HG03025 (cell line): Measurements from ENCODE around the gene TBL1X.
A peak's percentile ranks its signal among the peaks of the same experiment; 100 is the strongest.
"Not testable (repeated sequence)": the region's sequence is repeated elsewhere in the genome, so short reads cannot be mapped to it uniquely, and the experiment has no call there.

Experiments
- ATAC-seq: cut with Tn5 transposase; IDR thresholded peaks from one replicate; pipeline ENCODE4 v1.9.1; 2021; ENCODE audit warnings: mild to moderate bottlenecking, moderate library complexity; ENCODE audit not compliant: unreplicated experiment, low FRiP score

The TBL1X gene

GRCh38 chrX:9458516-9459078 lies 6.3 kb upstream of the TBL1X start:
- ATAC-seq, result no peak

DNA sequence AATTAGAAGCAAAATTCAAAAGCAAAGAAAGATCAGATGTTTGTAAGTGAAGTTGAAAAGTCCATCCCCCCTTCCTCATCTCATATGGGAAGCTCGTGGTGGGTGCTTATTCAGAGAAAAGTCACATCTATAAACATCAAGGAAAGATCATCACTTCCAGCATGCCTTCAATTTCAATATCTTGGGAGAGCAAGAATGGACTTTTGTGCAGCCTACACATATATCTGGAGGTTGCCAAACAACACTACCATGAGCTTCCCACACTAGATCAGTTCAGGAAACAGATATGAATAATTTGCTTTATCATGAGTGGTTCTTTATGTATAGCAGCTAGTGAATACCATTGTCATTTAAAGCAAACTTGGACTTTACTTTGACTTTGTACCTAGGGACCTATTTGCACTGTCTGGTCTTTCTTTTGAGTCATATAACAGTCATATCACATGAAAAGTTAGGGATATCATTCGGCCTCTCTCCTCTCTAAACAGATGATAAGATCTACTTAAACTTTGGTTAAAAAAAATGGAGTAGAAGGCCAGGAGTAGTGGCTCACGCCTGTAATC lies 5.6 kb upstream of the TBL1X start:
- no peak for ATAC-seq

GRCh38 chrX:9461087-9461486 lies 3.8 kb upstream of the TBL1X start:
- ATAC-seq, result no peak

DNA sequence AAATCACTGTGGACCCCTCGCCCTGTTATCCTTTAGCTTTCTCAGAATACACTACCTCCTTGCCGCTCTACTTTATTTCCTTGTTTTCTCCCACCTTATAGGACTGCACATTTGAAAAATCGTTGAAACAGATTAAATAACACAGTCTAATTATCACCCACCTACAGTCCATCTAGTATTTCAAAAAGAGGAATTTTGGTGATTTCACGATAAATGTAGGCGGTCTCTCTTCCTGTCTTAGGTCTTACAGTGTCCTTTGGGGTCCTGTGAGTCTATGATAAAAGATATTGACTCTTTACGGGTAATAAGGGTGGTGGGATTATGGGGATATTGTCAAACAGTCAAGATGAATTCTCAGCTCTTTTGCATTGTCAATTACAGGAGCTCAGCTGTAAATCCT lies 2.4 kb upstream of the TBL1X start:
- ATAC-seq, result no peak

DNA sequence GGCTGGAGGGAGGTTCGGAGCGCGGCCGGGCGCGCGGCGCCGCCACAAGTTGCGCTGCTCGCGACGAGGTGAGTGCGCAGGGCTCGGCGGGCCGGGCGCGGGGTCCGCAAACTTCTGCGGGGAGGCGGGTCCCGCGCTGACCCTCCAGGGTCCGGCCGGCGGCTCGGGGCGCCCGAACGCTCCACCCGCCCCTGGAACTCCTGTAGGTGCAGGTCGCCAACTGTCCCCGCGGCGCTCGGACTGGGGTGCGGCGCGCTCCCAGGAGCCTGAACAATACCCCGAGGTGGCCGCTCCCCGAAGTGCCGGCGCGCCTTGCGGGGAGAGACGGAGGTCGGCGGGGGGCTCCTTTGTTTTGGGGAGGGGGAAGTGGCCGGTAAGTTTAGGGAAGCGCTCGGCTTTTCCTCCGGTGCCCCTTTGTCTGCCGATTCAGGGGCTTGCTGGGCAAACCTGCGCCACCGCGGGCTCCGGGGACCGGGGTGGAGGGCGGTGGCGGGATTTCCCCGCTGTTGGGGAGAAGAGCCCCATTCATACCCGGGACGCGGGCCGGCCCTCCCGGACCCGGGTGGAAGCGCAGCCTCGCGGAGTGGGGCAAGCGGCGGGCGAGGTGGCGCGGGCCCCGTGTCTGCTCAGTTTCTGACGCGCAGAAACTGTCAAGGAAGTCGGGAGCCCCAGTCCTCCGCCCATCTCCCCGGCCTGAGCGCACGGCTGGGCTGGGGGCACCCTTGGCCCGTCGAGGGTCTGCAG lies 694 bp downstream of the TBL1X start:
- ATAC-seq, result peak; percentile 25

- peak; percentile 17 for ATAC-seq
Measured at GRCh38 chrX:9466124-9466495, 1.3 kb downstream of the TBL1X start.

DNA sequence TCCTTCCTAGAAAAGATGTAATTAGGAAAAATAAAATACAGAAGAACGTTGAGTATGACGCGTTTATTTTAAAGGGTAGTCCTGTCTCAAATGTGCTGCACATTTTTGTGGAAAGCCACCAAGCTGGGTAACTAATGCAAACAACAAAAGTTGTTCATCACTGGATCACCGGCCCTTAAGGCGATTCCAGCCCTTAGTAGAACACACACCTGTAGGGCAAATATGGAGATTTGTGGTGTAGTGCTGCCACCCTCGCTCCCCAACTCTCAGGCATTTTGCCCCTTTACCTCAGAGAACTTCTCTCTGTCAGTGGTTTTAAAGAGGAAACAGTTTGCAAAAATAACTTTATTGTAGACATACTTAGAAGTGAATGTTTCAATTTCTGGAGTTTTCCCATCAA lies 1.9 kb downstream of the TBL1X start:
- ATAC-seq, result no peak

DNA sequence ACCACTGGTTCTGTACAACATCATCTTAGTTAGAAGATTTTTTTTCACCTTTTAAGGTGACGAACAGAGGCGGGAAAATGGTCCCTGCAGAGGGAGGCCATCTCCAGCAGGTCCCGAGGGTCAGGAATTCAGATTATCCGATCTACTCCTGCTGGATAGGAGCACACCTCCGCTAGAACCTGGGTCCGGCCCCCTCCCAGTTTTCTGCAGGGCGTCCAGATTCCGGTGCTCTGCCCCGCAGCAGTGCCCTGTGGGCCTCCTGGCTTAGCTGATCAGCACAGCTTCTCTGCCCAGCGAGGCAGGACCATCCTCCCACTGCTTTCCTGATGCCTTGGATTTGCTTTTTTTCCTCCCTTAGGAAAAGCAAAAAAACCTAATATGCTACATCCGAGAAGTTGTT lies 2.3 kb downstream of the TBL1X start:
- ATAC-seq, result no peak

- no peak for ATAC-seq
Measured at GRCh38 chrX:9467751-9468150, 2.9 kb downstream of the TBL1X start.

DNA sequence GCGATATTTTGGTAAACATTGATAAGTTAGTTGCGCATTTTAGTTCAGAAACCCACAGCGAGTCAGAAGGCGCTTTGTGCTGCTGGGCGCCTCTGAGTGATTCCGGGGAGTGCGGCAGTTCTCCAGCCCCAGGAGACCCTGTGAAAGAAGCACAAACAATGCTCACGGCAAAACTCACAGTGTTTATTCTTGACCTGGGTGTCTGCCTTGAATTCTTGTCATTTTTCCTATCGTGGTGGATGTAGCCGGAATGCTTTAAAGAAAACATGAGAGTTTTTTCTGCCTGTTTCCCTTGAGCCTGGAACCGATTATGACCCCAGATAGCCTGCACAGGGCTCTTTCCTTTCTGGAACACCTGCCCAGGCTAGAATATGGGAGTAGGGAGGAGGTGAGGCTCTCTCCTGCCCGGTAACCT lies 6.7 kb downstream of the TBL1X start:
- ATAC-seq, result no peak

- no peak for ATAC-seq
Measured at GRCh38 chrX:9473708-9474107, 8.8 kb downstream of the TBL1X start.

DNA sequence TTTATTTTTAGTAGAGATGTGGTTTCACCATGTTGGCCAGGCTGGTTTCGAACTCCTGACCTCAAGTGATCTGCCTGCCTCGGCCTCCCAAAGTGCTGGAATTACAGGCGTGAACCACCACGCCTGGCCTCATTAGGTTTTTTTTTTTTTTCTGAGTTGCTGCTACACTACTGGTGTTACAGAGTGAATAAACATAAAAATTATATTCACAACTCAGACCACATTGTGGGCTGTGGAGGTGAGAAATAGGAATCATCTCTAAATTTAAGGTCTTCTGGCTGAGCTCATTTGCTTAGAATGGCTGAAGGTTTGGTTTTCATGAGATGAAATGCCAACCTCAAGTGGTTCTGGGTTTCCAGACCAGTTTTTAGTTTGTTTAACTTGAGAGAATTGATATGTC lies 10.6 kb downstream of the TBL1X start:
- ATAC-seq, result not testable (repeated sequence)

GRCh38 chrX:9475984-9476383 lies 11.1 kb downstream of the TBL1X start:
- no peak for ATAC-seq

- ATAC-seq, result no peak
Measured at GRCh38 chrX:9476810-9477575, 12.1 kb downstream of the TBL1X start.

GRCh38 chrX:9482408-9482807 lies 17.6 kb downstream of the TBL1X start:
- no peak for ATAC-seq

DNA sequence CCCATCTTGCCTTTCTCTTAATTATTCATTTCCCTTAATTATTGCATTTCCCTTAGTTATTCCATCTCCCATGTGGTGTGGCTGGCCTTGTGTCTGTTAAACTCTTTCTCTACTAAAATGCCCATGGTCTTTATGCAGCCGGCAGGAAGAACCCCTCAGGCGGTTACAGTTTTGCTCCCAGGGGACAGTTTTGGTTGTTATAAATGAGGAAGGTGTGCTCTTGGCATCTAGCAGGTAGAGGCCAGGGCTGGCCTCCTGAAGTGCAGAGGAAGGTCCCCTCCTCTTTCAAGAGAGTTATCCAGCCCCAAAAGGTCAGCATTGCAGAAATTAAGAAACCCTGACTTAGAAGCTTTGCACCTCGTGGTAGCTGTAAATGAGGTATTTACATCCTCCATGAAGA lies 18.0 kb downstream of the TBL1X start:
- no peak for ATAC-seq

- no peak for ATAC-seq
Measured at GRCh38 chrX:9483376-9483775, 18.5 kb downstream of the TBL1X start.

- ATAC-seq, result no peak
Measured at GRCh38 chrX:9486786-9487387, 22.0 kb downstream of the TBL1X start.

DNA sequence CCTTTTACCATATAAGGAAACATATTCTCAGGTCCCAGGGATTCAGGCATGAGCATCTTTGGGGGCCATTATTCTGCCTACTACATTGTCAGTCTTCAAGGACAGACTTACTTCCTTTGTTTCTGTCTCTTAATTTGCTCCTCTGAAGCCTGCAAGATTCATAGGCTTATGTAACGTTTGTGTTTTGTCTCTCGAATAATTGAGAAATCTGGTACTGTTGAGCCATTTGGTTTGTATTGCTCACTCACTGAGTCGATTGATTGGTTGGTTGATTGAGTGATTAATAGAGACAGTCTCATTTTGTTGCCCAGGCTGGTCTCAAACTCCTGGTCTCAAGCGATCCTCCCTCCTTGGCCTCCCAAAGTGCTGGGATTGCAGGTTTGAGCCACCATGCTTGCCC lies 23.7 kb downstream of the TBL1X start:
- no peak for ATAC-seq

DNA sequence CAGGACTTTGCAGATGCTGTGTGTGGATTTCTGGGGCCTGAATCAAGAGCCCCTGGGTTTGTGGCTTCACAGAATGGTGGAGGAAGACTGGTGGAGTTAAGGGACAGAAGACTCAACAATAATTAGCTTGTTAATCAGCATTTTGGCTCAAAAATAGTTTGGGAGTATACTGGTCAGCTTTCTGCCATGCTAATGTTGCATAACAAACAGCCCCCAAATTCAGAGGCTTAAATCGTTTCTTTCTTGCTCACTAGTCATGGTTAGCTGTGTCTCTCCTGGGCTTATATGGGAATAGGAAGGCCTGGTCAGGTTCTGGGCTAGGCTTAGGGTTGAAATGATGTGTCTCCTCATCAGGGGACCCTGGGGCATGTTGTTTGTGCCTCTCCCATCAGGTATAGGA lies 24.4 kb downstream of the TBL1X start:
- ATAC-seq, result no peak

GRCh38 chrX:9492901-9493300 lies 28.0 kb downstream of the TBL1X start:
- no peak for ATAC-seq
